ENCODE results near the gene LIMK2. TPM values are rescaled to one million over a fixed set of nuclear protein-coding genes. Genes with fewer than 3 reads are reported as not detected.

Gene LIMK2
- total RNA-seq: 36.2 and 37.0 TPM in 2 replicates

DNA sequence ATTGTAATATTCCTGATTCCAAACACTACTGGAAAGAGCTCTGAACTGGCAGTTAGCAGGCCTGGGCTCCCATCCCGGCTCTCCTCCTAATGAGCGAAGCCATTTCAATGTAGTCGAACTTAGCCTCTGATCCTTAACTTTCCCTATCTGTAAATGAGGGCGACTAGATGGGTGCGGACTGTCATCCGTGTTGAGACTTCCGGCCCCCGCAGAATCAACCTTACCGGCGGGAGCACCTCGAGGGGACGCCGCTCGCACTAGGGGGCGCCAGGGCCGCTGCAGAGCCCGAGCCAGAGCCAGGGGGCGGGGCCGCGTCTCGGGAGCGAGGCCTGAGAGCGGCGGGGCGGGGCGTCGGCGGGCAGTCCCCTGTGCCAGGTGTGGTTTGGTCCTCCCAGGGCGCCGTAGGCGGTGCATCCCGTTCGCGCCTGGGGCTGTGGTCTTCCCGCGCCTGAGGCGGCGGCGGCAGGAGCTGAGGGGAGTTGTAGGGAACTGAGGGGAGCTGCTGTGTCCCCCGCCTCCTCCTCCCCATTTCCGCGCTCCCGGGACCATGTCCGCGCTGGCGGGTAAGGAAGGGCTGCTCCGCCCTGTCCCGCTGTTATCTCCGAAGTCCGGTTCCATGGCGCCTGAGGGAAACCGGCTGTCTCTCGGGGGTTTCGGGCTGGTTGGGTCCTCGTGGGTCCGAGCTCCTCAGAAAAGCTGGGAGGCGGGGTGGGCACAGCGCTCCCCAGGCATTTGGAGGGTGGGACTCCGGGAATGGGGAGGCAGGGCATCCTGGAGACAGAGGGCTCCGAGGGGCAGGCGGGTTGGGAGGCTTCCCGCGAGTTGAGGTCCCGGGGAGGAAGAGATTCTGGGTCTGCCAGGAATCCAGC, at the start of gene LIMK2:
TSS of gene LIMK2 (plus strand) at position 437 of the 869 bp plus-strand sequence. CDS start at position 548, 111 bp downstream.

DNA sequence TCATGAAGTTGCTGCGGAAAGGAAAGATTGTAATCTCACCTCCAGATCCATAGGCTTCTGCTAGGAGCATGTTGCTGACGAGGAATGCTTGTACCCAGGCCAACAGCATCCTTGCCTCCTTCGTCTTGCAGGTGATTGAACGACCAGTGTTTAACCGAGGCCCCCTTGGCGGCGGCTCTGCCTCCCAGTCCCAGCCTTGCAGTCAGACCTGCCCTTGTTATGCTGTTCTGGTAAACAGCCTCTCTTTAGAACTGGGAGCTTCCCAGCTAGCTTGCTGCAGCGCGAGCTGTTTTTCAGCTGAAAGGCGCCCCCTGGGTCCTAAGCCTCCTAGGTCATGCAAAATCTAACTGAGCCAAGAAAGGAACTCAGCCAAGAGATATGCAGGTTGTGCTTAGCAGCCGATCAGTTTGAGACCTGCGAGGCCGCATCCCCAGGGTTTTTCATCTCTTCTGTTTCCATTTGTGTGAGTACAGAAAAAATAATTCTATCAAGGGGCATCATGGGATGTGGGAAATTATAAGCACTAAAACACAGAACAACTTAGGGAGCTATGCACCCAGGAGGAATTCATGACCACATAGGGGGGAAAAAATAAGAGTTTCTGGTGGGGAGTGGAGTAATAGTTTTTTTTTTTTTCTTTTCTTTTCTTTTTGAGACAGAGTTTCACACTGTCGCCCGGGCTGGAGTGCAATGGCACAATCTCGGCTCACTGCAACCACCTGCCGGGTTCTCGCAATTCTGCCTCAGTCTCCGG, 80.3 kb downstream of the LIMK2 start, which contains the start of gene PIK3IP1:
TSS of gene PIK3IP1 (minus strand) at position 253 of the 754 bp plus-strand sequence. CDS start at position 109, 144 bp downstream.

Small RNA genes lying within 50 kb of the gene (small RNA-seq; reads per million reads assigned to genes)
- not detected for gene RF00019 (ENCODE audit: low replicate concordance)
- gene RNA5SP496 (ENCODE audit: low replicate concordance): not detected
- not detected for gene RNU6-1128P (ENCODE audit: low replicate concordance)

Other genes starting within 250 kb of the LIMK2 start
- 20.5 and 21.9 TPM in 2 replicates for gene MORC2, start 243.5 kb upstream of the LIMK2 start, total RNA-seq
- 57.8 and 76.6 TPM in 2 replicates for gene TUG1, start 243.0 kb upstream of the LIMK2 start, total RNA-seq
- 29.5 and 257 TPM in 2 replicates for gene SMTN, start 131.0 kb upstream of the LIMK2 start, total RNA-seq
- gene SELENOM, start 104.7 kb upstream of the LIMK2 start, total RNA-seq: 116 and 256 TPM in 2 replicates
- gene INPP5J, start 89.3 kb upstream of the LIMK2 start, total RNA-seq: 0.14 and 0.66 TPM in 2 replicates
- 0.22 TPM in 1 of 2 replicates, not detected in the other for gene PLA2G3, start 71.8 kb upstream of the LIMK2 start, total RNA-seq
- gene RNF185, start 52.1 kb upstream of the LIMK2 start, total RNA-seq: 36.9 and 41.8 TPM in 2 replicates
- 9.0 and 38.7 TPM in 2 replicates for gene PIK3IP1, start 80.2 kb downstream of the LIMK2 start, total RNA-seq
- 14.2 and 25.3 TPM in 2 replicates for gene PATZ1, start 134.0 kb downstream of the LIMK2 start, total RNA-seq
- gene DRG1, start 187.3 kb downstream of the LIMK2 start, total RNA-seq: 82.5 and 97.6 TPM in 2 replicates

Data from placental pericyte (primary cell).